H1 (cell line): ENCODE data around the gene TYSND1. TPM values are rescaled to one million over a fixed set of nuclear protein-coding genes. Genes with fewer than 3 reads are reported as not detected.

Experiments used
- CTCF ChIA-PET: fragments of 300-600 bp; sonication (Branson Sonifier 250); formaldehyde crosslinking; loops from one replicate; lab custom pipeline; 2021; ENCODE audit not compliant: partially characterized antibody; lab: Charles Lee
- POLR2A ChIA-PET: fragments of 300-600 bp; sonication (Branson Sonifier 250); formaldehyde crosslinking; loops from one replicate; lab custom pipeline; 2021; ENCODE audit warnings: inconsistent platforms; ENCODE audit not compliant: partially characterized antibody; lab: Charles Lee
- DNase-seq, 2 experiments: peaks; one replicate each; pipeline versions ENCODE4 v3.0.0 to v3.0.0-alpha.2; 2010 to 2022; ENCODE audit warnings: low spot score in 2 of 2, low read depth in 1 of 2, mixed read lengths in 1 of 2
- FAIRE-seq: peaks from 2 replicates; lab custom pipeline; 2011; peaks lifted over from hg19 to GRCh38; lab: Jason Lieb, UNC
- H2AFZ ChIP-seq: 2 replicates; pipeline ENCODE4 v1.8.1; 2012; ENCODE audit warnings: low read length, inconsistent platforms
- H2AK5ac ChIP-seq: 2 replicates; pipeline ENCODE4 v1.6.1; 2013; ENCODE audit warnings: low read depth, low read length
- H2BK120ac ChIP-seq: replicated peaks from 2 replicates; pipeline ENCODE3; 2013; ENCODE audit warnings: low read depth, low read length, inconsistent platforms
- H2BK12ac ChIP-seq: 2 replicates; pipeline ENCODE4 v1.6.1; 2013; ENCODE audit warnings: low read depth, low read length
- H2BK15ac ChIP-seq: 2 replicates; pipeline ENCODE4 v1.6.1; 2013; ENCODE audit warnings: low read length
- H2BK20ac ChIP-seq: 2 replicates; pipeline ENCODE4 v1.6.1; 2013; ENCODE audit warnings: low read length
- H2BK5ac ChIP-seq: 2 replicates; pipeline ENCODE4 v1.6.1; 2013; ENCODE audit warnings: low read depth, low read length
- H3K14ac ChIP-seq: 2 replicates; pipeline ENCODE4 v1.6.1; 2013; ENCODE audit warnings: inconsistent platforms; ENCODE audit not compliant: insufficient read length
- H3K18ac ChIP-seq: 2 replicates; pipeline ENCODE4 v1.6.1; 2013; ENCODE audit warnings: low read length; ENCODE audit errors: extremely low read depth
- H3K23ac ChIP-seq: 2 replicates; pipeline ENCODE4 v1.6.1; 2013; ENCODE audit warnings: inconsistent platforms; ENCODE audit not compliant: insufficient read length
- H3K23me2 ChIP-seq: 2 replicates; pipeline ENCODE4 v1.6.1; 2013; ENCODE audit warnings: low read depth, low read length
- H3K27ac ChIP-seq: 2 replicates; pipeline ENCODE4 v1.6.1; 2011; ENCODE audit warnings: low read depth, low read length, inconsistent platforms
- H3K27me3 ChIP-seq, 4 experiments: replicated peaks in 1 of 4; 1 replicate in 1 of 4; 2 replicates in 3 of 4; pipeline versions ENCODE4 v1.6.1 to v1.8.1; 2011 to 2013; ENCODE audit warnings: low read length in 3 of 4, mild to moderate bottlenecking in 3 of 4, inconsistent platforms in 2 of 4, mixed read lengths in 2 of 4, moderate library complexity in 1 of 4; ENCODE audit not compliant: control insufficient read depth in 3 of 4, insufficient read depth in 3 of 4; ENCODE audit errors: extremely low read depth in 1 of 4
- H3K36me3 ChIP-seq, 4 experiments: 2 replicates each; pipeline versions ENCODE4 v1.6.1 to v1.8.1; 2011 to 2013; ENCODE audit warnings: mild to moderate bottlenecking in 4 of 4, low read length in 3 of 4, moderate library complexity in 2 of 4, control low read depth in 1 of 4, inconsistent platforms in 1 of 4; ENCODE audit not compliant: insufficient read depth in 4 of 4, control insufficient read depth in 2 of 4
- H3K4ac ChIP-seq: replicated peaks from 2 replicates; pipeline ENCODE3; 2013; ENCODE audit warnings: low read length, low read depth, mixed read lengths, inconsistent platforms; ENCODE audit not compliant: insufficient read length
- H3K4me1 ChIP-seq, 4 experiments: replicated peaks in 1 of 4; 1 replicate in 1 of 4; 2 replicates in 3 of 4; pipeline versions ENCODE4 v1.6.1 to v1.8.1; 2011 to 2013; ENCODE audit warnings: low read length in 3 of 4, inconsistent platforms in 2 of 4, mixed read lengths in 1 of 4; ENCODE audit not compliant: insufficient read depth in 4 of 4, control insufficient read depth in 3 of 4
- H3K4me2 ChIP-seq, 2 experiments: 2 replicates each; pipeline versions ENCODE4 v1.6.1 to v1.8.1; 2011 to 2013; ENCODE audit warnings: low read depth in 2 of 2, low read length in 2 of 2, control low read depth in 1 of 2, inconsistent platforms in 1 of 2, mild to moderate bottlenecking in 1 of 2; ENCODE audit not compliant: insufficient read depth in 1 of 2
- H3K4me3 ChIP-seq, 4 experiments: fragments of 200-600, 300-600 bp in 1 of 4; sonication (generic), shearing (Covaris generic), sonication (Bioruptor Twin) in 1 of 4; 2 replicates each; pipeline versions ENCODE4 v1.5.1 to v1.8.1; 2011 to 2016; ENCODE audit warnings: low read length in 4 of 4, low read depth in 3 of 4, control low read depth in 2 of 4, inconsistent platforms in 2 of 4, mild to moderate bottlenecking in 2 of 4, mixed read lengths in 1 of 4, moderate library complexity in 1 of 4; ENCODE audit not compliant: insufficient read depth in 2 of 4; ENCODE audit errors: extremely low read depth in 1 of 4
- H3K56ac ChIP-seq: replicated peaks from 2 replicates; pipeline ENCODE3; 2013; ENCODE audit warnings: low read depth, mild to moderate bottlenecking, mixed read lengths, low read length, inconsistent platforms; ENCODE audit not compliant: insufficient read length
- H3K79me1 ChIP-seq: 2 replicates; pipeline ENCODE4 v1.6.1; 2013; ENCODE audit warnings: low read depth, low read length, control low read depth
- H3K79me2 ChIP-seq, 2 experiments: 2 replicates each; pipeline versions ENCODE4 v1.6.1 to v1.8.1; 2012 to 2013; ENCODE audit warnings: low read length in 2 of 2, mild to moderate bottlenecking in 2 of 2, inconsistent platforms in 1 of 2; ENCODE audit not compliant: insufficient read depth in 2 of 2, control insufficient read depth in 1 of 2
- H3K9ac ChIP-seq, 4 experiments: replicated peaks in 1 of 4; 1 replicate in 1 of 4; 2 replicates in 3 of 4; pipeline versions ENCODE4 v1.6.1 to v1.8.1; 2011 to 2013; ENCODE audit warnings: low read depth in 3 of 4, low read length in 3 of 4, control low read depth in 2 of 4, mild to moderate bottlenecking in 2 of 4, moderate library complexity in 2 of 4, inconsistent platforms in 1 of 4; ENCODE audit errors: extremely low read depth in 1 of 4
- H3K9me3 ChIP-seq, 2 experiments: 2 replicates each; pipeline versions ENCODE4 v1.6.1 to v1.8.1; 2012 to 2013; ENCODE audit warnings: mild to moderate bottlenecking in 2 of 2, moderate library complexity in 2 of 2, control low read depth in 1 of 2, inconsistent platforms in 1 of 2, low read depth in 1 of 2, low read length in 1 of 2, mixed read lengths in 1 of 2; ENCODE audit not compliant: insufficient read depth in 2 of 2
- H4K20me1 ChIP-seq, 2 experiments: replicated peaks in 1 of 2; 2 replicates each; pipeline versions ENCODE3 to v1.8.1; 2011 to 2013; ENCODE audit warnings: inconsistent platforms in 2 of 2, low read length in 2 of 2, mild to moderate bottlenecking in 1 of 2; ENCODE audit not compliant: insufficient read depth in 2 of 2, control insufficient read depth in 1 of 2
- H4K5ac ChIP-seq: 2 replicates; pipeline ENCODE4 v1.6.1; 2013; ENCODE audit warnings: low read length, low read depth, mixed read lengths, inconsistent platforms; ENCODE audit not compliant: insufficient read length
- H4K8ac ChIP-seq: 2 replicates; pipeline ENCODE4 v1.8.0; 2013; ENCODE audit warnings: mild to moderate bottlenecking, moderate library complexity, low read length, inconsistent platforms; ENCODE audit not compliant: insufficient read depth; ENCODE audit errors: extremely low read depth
- H4K91ac ChIP-seq: replicated peaks from 2 replicates; pipeline ENCODE3; 2013; ENCODE audit warnings: low read length, mixed read lengths, inconsistent platforms; ENCODE audit not compliant: insufficient read length
- ASH2L ChIP-seq: fragments of 200-600, 300-600 bp; sonication (generic); IDR thresholded peaks from one replicate; pipeline ENCODE4 v1.7.1; 2017; ENCODE audit warnings: low read length
- CBX8 ChIP-seq: fragments of 300-800, 300-1000 bp; sonication (generic); IDR thresholded peaks from 2 replicates; pipeline ENCODE4 v1.7.1; 2016; ENCODE audit warnings: low read depth, low read length, borderline replicate concordance
- CHD1 ChIP-seq: IDR thresholded peaks from 2 replicates; pipeline ENCODE4 v1.6.1; 2012; ENCODE audit warnings: low read depth, low read length, improper control_type of control experiment
- E2F6 ChIP-seq: IDR thresholded peaks from 2 replicates; pipeline ENCODE4 v1.6.1; 2012; ENCODE audit warnings: inconsistent platforms
- POLR2AphosphoS5 ChIP-seq: IDR thresholded peaks from 2 replicates; pipeline ENCODE4 v1.6.1; 2011; ENCODE audit warnings: low read depth, low read length
- RNF2 ChIP-seq: fragments of 200-900, 300-1000 bp; sonication (generic); IDR thresholded peaks from 2 replicates; pipeline ENCODE4 v1.7.1; 2016; ENCODE audit warnings: borderline replicate concordance, low read depth, mild to moderate bottlenecking, antibody characterized with exemption, low read length; ENCODE audit not compliant: poor library complexity, severe bottlenecking; ENCODE audit errors: missing control alignments
- TAF1 ChIP-seq: IDR thresholded peaks from 2 replicates; pipeline ENCODE4 v1.6.1; 2011; ENCODE audit warnings: mild to moderate bottlenecking, low read depth, low read length
- WGBS, 2 experiments: shearing (Covaris generic) in 1 of 2; methylation state at CpG; one replicate each; pipeline versions ENCODE4 v1.1.6 to v1.1.7; 2013 to 2015; ENCODE audit warnings: low lambda C conversion rate in 2 of 2, mixed read lengths in 2 of 2, inconsistent platforms in 1 of 2, low coverage in 1 of 2, missing lambda C conversion rate in 1 of 2; ENCODE audit not compliant: insufficient replicate concordance in 2 of 2, insufficient coverage in 1 of 2, insufficient read length in 1 of 2; ENCODE audit errors: extremely low coverage in 1 of 2, missing lambda C conversion rate in 1 of 2; 5-methylcytosine and 5-hydroxymethylcytosine counted together
- polyA plus RNA-seq, 7 experiments: library from polyadenylated mRNA; depleted of rRNA in 3 of 7; stranded (reverse) in 5 of 7; unstranded in 2 of 7; fragments of >200 nt in 5 of 7; fragments of 200-250 nt in 2 of 7; gene quantifications; 1 replicate in 5 of 7; 2 replicates in 1 of 7; 4 replicates in 1 of 7; pipeline versions ENCODE4 v1.2.1 to v1.2.3, GENCODE V29; 2011 to 2013; ENCODE audit warnings: missing spikeins in 2 of 7, mixed read lengths in 2 of 7
- total RNA-seq: library from RNA; stranded (reverse); fragmentation: NEBNext Ultra II Directional; extraction: Animal tissue kit (Norgen Biotek cat#: 25700); gene quantifications from 2 replicates; pipeline ENCODE4 v1.2.1, GENCODE V29; 2021

The TYSND1 gene
- total and polyA plus RNA-seq, 2 of the 8 experiments (the other 6 are each of a cell fraction or from before 2014, with no cell fraction given): 11.9 to 15.0 TPM

- Histone ChIP-seq H3K4me3 (peak overlapping the region; percentile 85 to 97 (median 96); a peak in 7 of 8 replicates), H4K20me1 (peaks cover 6 to 12% of the 10 kb centered on the region in 2 experiments), H2BK15ac (no peak overlapping the region), H2AK5ac (no peak overlapping the region), H4K8ac (no peak overlapping the region), H2AFZ (no peak overlapping the region), H3K27me3 (no peaks in the 10 kb centered on the region), H2BK20ac (no peak overlapping the region), H3K14ac (no peak overlapping the region), H4K5ac (no peak overlapping the region), H4K91ac (no peak overlapping the region), H2BK12ac (no peak overlapping the region), H3K4me1 (0 out of 7 replicates have a peak, but pooled peaks cover 0 to 3% (median 0%) of the 10 kb centered on the region in 4 experiments), H3K79me1 (peaks cover 5% of the 10 kb centered on the region; the same call in 1 of the 2 replicates), H3K9ac (no peak overlapping the region), H3K4ac (no peak overlapping the region), H3K23me2 (peaks cover 6% of the 10 kb centered on the region; the same call in 1 of the 2 replicates), H3K9me3 (no peaks in the 10 kb centered on the region), H3K18ac (no peak overlapping the region), H3K56ac (no peak overlapping the region), H3K23ac (no peak overlapping the region), H3K27ac (no peak overlapping the region), H2BK5ac (no peak overlapping the region), H2BK120ac (no peak overlapping the region), H3K36me3 (peaks cover 0 to 12% (median 4%) of the 10 kb centered on the region in 4 experiments; a peak in 2 of 8 replicates), H3K79me2 (peaks cover 30 to 59% of the 10 kb centered on the region in 2 experiments), H3K4me2 (peak overlapping the region; percentile 74 to 87)
- POLR2A ChIA-PET: interaction anchor here (1.4 kb wide), 1 partner anchor 22 kb away, joined by 5 read pairs; the partner anchor contains the start of gene TYSND1
- DNase-seq (no peak), FAIRE-seq (no peak)
- CTCF ChIA-PET: interaction anchor here (0.6 to 5.2 kb wide), 5 partner anchors 8 to 255 kb away, joined by 3 to 32 read pairs (median 3); partner anchors contain the start of gene TYSND1
- whole genome bisulfite sequencing, 2 experiments: 91% methylated on average over 2 of the region's 2 CpGs; no CpG with 5 or more reads in 1 of the 2 experiments
- no peak for TF ChIP-seq CBX8
- no peak for TF ChIP-seq POLR2AphosphoS5
- TF ChIP-seq ASH2L: no peak
- TF ChIP-seq CHD1: no peak
- TF ChIP-seq RNF2: no peak
- no peak for TF ChIP-seq E2F6
- no peak for TF ChIP-seq TAF1
These were observed 22.5 kb upstream of the TYSND1 start for GRCh38 chr10:70169011-70169410.
